Left kidney (tissue), 2 donors: ENCODE data around the gene KCND1. TPM values are rescaled to one million over a fixed set of nuclear protein-coding genes. Genes with fewer than 3 reads are reported as not detected.

Experiments used
- DNase-seq: peaks from one replicate; pipeline ENCODE4 v3.0.0-alpha.2; 2013
- polyA plus RNA-seq: library from polyadenylated mRNA; unstranded; fragments of 120-200 nt; gene quantifications from one replicate; pipeline ENCODE4 v1.2.1, GENCODE V29; 2013; ENCODE audit not compliant: insufficient read length

KCND1 gene
- polyA plus RNA-seq, 1 donor = 3.1 TPM

DNA sequence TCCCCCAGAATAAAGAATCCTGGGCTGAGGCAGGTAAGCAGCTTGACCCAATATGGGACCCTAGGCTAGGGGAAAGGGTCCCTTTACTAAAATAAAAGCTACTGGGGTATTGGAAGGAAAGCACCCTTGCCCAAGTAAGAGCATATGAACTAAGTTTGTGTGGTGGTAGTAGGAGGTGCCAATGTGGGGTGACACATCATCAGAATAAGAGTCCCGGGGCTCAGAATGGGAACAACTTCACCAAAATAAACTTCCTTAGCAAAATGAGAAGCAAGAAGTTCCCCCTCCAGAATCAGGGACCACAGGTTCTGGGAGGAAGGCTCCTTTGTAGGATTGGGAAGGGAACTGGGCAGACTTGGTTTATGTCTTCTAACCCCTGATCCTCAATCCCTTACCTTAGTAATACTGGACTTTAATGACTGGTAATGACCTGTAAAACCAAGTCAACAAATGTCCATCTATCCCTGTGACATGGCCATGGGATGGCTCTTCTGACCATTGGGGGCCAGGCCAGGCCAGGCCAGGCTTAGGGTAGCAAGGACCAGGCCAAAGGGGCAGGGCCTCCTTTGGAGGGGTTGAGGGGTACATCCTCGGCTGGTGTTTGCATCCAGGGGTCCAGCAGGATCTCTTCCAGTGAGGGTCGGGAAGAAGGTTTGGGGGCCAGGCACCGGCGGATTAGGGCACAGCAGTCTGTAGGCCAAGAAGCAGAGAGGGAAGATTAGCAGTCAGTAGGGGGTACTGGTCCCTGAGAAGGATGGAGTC lies 57.9 kb downstream of the KCND1 start:
- no peak for DNase-seq

DNA sequence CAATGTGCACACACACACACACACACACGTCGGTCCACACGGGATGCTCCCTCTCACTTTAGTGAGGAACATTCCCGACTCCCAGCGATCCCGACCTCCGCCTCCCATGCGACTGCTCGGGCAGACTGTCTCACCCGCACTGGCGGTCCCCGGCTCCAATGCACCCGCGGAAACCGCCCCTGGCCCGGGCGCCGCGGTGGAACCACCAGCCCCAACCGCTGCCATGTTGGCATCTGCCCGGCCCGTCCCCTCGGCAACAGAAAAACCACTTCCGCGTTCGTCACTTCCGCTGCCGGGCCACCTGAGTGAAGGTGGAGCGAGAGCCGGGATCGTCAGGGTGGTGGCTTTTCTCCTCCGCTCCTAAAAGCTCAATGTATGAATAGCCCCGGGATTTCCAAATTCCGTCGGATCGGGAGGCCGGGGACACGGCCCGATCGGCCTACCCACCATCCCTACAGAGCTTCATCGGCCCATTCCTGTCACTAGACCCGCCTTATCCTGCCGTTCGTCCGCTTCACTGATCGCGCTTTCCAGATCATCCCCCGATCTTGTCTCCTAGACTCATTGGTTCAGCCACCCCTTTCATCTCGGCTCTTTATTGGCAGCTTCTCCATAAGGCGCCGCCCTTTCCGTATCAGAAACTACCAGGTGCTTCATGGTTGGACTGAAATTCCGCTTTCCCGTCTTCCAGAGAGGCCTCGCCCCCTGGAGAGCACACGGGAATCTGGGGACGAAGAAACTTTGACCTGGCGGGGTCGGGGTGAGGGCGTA lies 60.0 kb downstream of the KCND1 start, which contains the start of gene SLC35A2:
Gene SLC35A2 (minus strand): TSS at position 235 of the 771 bp plus-strand sequence. CDS start 10 bp downstream, at position 225.
- DNase-seq = peak; percentile 74

Other genes with a start within 250 kb of the KCND1 start
- 0.81 TPM for gene GLOD5, start 210.1 kb downstream of the KCND1 start, polyA plus RNA-seq
- 0.48 TPM for gene GATA1, start 185.3 kb downstream of the KCND1 start, polyA plus RNA-seq
- 206 TPM for gene HDAC6, start 169.8 kb downstream of the KCND1 start, polyA plus RNA-seq
- gene ERAS, start 145.3 kb downstream of the KCND1 start, polyA plus RNA-seq = not detected
- gene PCSK1N, start 136.2 kb downstream of the KCND1 start, polyA plus RNA-seq = 11.5 TPM
- 33.7 TPM for gene TIMM17B, start 74.1 kb downstream of the KCND1 start, polyA plus RNA-seq
- 75.5 TPM for gene PQBP1, start 73.9 kb downstream of the KCND1 start, polyA plus RNA-seq
- 27.2 TPM for gene SLC35A2, start 60.2 kb downstream of the KCND1 start, polyA plus RNA-seq
- 6.6 TPM for gene PIM2, start 52.8 kb downstream of the KCND1 start, polyA plus RNA-seq
- 67.2 TPM for gene OTUD5, start 14.2 kb downstream of the KCND1 start, polyA plus RNA-seq
- 72.9 TPM for gene GRIPAP1, start 30.4 kb upstream of the KCND1 start, polyA plus RNA-seq
- gene TFE3, start 71.5 kb upstream of the KCND1 start, polyA plus RNA-seq = 32.2 TPM
- gene CCDC120, start 87.2 kb upstream of the KCND1 start, polyA plus RNA-seq = 11.7 TPM
- gene PRAF2, start 102.2 kb upstream of the KCND1 start, polyA plus RNA-seq = 32.1 TPM
- gene WDR45, start 108.0 kb upstream of the KCND1 start, polyA plus RNA-seq = 57.9 TPM
- gene GPKOW, start 151.9 kb upstream of the KCND1 start, polyA plus RNA-seq = 21.4 TPM
- gene MAGIX, start 190.9 kb upstream of the KCND1 start, polyA plus RNA-seq = 4.3 TPM
- gene PLP2, start 200.1 kb upstream of the KCND1 start, polyA plus RNA-seq = 37.9 TPM
- gene PRICKLE3, start 214.5 kb upstream of the KCND1 start, polyA plus RNA-seq = 5.6 TPM
- 2.6 TPM for gene SYP, start 228.3 kb upstream of the KCND1 start, polyA plus RNA-seq